GM18870 (cell line): ENCODE measurements around the gene MAGI2.

Experiments
- ATAC-seq: cut with Tn5 transposase; IDR thresholded peaks from one replicate; pipeline ENCODE4 v1.9.1; 2021; ENCODE audit warnings: moderate library complexity; ENCODE audit not compliant: unreplicated experiment

MAGI2 gene

DNA sequence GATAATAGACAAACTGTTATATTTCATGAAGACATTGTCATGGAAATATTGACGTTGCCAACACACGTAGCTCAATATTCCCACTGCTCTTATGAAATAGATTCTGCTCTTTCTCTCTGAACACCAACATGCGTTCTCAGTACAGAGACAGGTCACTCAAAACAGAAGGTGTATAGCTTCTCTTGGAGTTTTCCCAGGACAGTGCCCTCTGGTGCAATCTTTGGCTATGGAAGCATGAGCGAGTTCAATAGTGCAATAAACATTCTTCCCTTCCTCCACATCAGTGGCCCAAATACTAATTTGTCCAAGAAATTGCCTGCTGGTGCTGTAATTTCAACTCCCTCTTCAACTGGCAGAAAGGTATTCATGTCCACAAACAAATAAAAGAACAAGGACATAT lies 145.3 kb downstream of the MAGI2 start:
- no peak for ATAC-seq

DNA sequence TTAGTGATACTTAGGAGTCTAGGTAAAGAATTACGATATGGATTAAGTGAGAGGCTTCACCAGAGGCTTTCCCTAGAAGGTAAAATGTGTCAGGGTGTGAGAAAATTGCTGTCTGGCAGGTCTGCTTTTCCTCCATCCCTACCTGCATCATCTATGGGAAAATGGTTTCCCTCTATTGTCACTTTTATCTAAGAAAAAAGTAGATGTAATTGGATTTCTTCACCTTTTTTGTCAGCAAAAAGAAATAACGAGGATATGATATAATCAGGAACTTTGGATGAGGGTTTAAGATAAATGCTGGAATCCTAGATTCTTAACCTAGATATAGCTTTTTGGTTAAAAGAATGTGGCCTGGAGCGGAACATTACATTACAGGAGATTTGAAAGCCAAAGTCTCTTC lies 146.1 kb downstream of the MAGI2 start:
- ATAC-seq: no peak

GRCh38 chr7:79304711-79305110 lies 148.8 kb downstream of the MAGI2 start:
- no peak for ATAC-seq

GRCh38 chr7:79302293-79302692 lies 151.2 kb downstream of the MAGI2 start:
- ATAC-seq: no peak

DNA sequence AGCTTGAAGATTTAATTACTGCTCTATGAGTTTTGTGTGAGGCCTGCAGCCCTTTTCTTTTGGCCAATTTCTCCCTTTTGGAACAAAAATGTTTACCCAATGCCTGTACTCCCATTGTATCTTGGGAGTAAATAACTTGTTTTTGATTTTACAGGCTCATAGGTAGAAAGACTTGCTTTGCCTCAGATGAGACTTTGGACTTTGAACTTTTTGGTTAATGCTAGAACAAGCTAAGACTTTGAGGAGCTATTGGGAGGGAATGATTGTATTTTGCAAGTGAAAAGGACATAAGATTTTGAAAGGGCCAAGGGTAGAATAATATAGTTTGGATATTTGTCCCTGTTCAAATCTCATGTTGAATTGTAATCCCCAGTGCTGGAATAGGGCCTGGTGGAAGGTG lies 152.0 kb downstream of the MAGI2 start:
- no peak for ATAC-seq

GRCh38 chr7:79300573-79300972 lies 152.9 kb downstream of the MAGI2 start:
- no peak for ATAC-seq

DNA sequence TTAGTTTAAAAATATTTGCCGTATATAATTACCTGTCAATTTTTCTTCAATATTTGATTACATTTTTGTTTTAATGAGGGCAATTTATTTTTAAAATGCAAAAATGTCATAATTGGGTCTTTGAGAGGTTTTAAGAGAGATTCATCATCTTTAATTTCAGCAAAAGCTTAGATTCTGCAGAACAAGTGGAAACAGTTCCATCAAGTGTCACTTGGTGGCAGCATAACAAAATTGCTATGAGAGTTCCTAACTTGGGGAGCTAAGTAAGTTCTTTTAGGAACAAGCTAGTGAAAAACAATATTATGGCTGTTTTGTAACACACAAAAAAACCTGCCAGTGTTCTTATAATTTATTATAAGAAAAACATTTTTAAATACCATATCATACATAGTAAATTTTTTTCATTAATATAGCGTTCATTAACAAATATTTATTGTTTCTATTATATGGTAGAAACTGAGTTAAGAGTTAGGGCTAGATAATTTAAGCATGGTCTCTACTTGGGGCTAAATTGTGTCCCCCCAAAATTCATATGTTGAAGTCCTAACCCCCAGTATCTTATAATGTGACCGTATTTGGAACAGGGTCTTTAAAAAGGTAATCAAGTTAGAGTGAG lies 155.2 kb downstream of the MAGI2 start:
- no peak for ATAC-seq

DNA sequence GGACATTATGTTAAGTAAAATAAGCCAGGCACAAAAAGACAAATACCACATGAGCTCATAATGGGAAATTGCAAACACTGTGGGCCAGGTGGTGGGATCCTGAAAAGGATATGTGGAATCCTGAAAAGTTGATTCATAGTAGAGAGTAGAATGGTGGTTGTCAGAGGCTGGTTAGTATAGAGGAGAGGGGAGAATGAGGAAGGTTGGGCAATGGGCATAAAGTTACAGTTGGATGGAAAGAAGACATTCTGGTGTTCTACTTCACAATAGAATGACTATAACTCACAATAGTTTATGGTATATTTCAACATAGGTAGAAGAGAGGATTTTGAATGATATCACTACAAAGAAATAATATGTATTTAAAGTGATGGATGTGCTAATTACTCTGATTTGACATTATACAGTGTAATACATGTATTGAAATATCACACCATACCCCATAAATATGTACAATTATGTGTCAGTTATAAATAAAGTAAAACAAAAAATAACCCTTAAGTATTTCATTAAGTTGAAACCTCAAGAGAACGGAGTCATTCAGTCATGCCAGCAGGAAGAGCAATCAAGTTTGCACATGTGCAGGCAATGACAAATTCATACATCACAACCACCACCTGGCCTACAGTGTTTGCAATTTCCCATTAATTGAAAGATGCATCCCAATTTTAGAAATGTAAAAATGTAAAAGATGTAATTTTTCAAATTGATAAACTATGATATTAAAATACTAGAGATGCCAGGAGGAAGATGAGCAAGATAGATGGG lies 156.7 kb downstream of the MAGI2 start:
- ATAC-seq: no peak

DNA sequence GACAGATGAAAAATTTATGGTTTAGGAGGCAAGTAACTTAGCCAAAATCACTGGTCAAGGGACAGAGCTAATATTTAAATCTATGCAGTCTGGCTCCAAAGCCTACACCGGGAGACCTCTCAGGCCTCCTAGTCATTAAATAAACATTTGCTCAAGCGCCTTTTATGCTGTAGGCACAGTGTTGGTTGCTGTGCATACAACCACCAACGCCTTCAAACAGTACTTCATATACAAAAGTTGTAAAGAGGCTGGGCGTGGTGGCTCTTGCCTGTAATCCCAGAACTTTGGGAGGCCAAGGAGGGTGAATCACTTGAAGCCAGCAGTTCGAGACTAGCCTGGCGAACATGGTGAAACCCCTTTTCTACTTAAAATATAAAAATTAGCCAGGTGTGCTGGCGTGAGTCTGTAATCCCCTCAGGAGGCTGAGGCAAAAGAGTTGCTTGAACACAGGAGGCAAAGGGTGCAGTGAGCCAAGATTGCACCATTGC lies 159.8 kb downstream of the MAGI2 start:
- no peak for ATAC-seq

DNA sequence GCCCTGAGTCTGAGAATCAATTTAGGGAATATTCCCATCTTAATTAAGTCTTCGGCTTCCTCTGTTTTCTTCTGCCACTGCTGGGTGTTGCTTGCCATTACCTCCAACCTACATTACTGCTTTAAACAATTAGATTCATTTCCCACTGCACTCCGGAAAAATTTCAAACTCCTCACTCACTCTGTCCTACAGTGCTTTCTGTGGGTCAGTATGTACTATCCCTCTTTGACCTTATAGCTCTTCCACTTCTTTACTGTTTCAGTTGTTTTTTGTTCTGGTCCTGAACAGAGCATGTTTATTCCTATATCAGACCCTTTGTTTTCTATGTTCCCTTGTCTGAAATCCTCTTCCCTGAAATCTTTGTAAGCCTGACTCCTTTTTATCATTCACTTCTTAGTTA lies 160.6 kb downstream of the MAGI2 start:
- ATAC-seq: no peak

DNA sequence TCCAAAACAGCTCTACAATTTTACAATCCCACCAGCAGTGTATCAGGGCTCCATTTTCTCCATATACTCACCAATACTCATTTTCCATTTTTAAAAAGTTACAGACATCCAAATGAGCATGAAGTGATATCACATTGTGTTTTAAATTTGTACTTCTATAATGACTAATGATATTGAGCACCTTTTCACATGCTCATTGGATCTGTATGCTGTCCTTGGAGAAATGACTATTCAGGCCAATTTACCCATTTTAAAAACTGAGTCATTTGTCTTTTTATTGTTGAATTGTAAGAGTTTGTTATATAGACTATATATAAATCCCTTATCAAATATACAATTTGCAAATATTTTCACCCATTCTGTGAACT lies 162.0 kb downstream of the MAGI2 start:
- ATAC-seq: no peak

DNA sequence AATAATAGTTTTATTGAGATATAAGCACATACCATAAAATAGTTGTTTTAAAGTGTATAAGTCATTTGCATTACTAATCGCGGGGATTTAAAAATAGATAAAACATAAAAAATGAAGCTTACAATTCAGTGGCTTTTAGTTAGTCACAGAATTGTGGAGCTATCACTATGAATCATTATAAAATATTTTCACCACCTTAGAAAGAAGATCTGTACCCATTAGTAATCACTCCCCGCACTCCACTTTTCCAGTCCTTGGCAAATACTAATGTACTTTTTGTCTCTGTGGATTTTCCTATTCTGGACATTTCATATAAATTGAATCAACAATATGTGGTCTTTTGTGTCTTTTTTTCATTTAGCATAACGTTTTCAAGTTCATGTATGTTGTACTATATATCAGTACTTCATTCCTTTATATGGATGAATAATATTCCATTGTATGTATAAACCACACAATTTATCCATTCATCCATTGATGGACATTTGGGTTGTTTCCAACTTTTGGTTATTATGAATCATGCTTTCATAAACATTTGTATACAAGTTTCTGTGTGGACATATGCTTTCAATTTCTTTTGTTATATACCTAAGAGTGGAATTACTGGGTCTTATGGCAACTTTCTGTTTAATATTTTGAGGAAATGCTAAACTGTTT lies 162.5 kb downstream of the MAGI2 start:
- ATAC-seq: no peak

- ATAC-seq: no peak
Observed at GRCh38 chr7:79290398-79290797, 163.1 kb downstream of the MAGI2 start.

GRCh38 chr7:79288655-79289054 lies 164.8 kb downstream of the MAGI2 start:
- no peak for ATAC-seq

DNA sequence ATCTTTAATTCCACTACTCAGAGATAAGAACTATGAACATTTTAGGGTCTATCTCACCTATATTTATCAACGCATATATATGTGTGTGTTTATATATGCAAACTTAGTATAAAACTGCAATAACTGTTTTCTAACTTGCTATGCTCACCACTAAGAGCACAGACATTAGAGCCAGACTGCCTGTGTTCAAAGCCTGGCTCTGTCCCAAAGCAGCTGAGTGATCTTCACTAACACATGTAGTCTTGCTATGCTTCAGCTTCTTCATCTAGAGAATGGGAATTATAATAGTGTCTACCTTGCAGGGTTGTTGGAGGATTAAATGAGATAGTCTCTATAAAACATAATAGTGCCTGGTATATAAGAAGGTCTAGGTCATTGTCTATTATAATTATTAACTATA lies 165.5 kb downstream of the MAGI2 start:
- ATAC-seq: no peak

GRCh38 chr7:79286181-79286580 lies 167.3 kb downstream of the MAGI2 start:
- ATAC-seq: no peak

DNA sequence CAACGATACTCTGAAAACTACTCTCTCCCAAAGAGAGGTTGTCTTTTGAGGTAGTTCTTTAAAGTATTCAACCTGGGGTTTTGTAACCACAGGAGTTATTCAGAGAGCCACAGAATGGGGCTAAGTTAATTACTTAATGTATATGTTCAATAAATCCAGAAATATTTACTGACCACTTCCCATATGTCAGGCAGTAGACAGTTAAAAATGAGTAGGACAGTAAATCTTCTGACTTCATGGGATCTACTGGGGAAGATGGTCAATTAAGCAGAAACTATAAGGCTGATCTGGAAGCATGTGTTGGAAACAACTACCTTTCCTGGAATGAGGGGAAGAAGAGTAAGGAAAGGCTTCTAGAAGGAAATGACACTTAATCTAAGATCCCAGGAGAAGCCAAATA lies 167.7 kb downstream of the MAGI2 start:
- no peak for ATAC-seq

DNA sequence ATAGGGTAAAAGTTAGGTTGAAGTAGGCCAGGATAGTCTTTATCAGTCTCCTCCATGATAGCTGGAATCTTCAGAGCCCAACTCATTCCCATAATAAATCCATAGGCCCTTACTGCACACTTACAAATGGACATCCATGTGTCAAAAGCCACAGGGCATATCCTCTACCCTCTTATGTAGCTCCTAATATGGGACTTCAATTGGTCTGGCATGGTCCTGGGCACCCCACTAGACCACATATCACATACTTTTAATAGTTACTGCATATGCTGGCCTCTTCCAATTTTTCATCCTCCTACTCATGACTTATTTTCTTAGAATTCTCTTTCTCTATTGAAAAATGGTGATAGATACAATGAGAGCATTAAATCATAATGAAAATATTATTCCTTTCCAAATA lies 169.3 kb downstream of the MAGI2 start:
- ATAC-seq: no peak

- no peak for ATAC-seq
Observed at GRCh38 chr7:79282882-79283602, 170.4 kb downstream of the MAGI2 start.

GRCh38 chr7:79282070-79282694 lies 171.3 kb downstream of the MAGI2 start:
- ATAC-seq: no peak

DNA sequence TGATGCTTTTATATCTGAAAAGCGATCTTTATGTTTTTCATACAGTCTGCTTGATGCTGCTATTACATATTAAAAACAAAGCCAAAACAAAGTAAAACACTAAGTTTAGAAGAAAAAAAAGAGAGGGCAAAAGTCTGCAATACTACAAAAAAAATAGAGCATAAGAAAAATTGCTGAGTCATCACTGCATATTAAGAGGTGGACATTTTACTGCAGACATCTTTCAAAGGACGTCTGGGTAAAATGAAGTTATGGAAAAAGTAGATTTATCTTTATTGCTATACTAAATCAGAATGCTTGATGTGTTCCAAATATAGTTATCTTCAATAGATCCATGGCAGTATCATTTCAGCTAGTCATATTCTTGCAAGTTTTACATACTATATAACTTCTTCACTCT lies 172.0 kb downstream of the MAGI2 start:
- ATAC-seq: no peak
